A549 (cell line): ENCODE data around the gene SERINC4. TPM values are rescaled to one million over a fixed set of nuclear protein-coding genes. Genes with fewer than 3 reads are reported as not detected.
A peak's percentile ranks its signal among the peaks of the same experiment; 100 is the strongest.

Experiments
- ATAC-seq, 2 experiments: fragments of 200-7000 bp in 1 of 2; fragments of >200 bp in 1 of 2; cut with Nextera tagmentation in 1 of 2; cut with Tn5 transposase in 1 of 2; 3 replicates each; pipeline versions ENCODE4 v1.8.0 to v1.9.1; 2018 to 2020; ENCODE audit warnings: mild to moderate bottlenecking in 1 of 2, moderate library complexity in 1 of 2
- CTCF ChIA-PET: fragments of 300-600 bp; sonication (Branson Sonifier 250); formaldehyde crosslinking; extraction: SDS; loops from one replicate; lab custom pipeline; 2021; ENCODE audit warnings: antibody characterized with exemption, inconsistent platforms; lab: Yijun Ruan, JAX
- POLR2A ChIA-PET: fragments of 350-600 bp; formaldehyde crosslinking; extraction: SDS; loops from one replicate; lab custom pipeline; 2021; ENCODE audit warnings: antibody characterized with exemption, inconsistent platforms; lab: Yijun Ruan, JAX
- DNase-seq, 2 experiments: peaks; one replicate each; pipeline versions ENCODE4 v3.0.0 to v3.0.0-alpha.2; 2011 to 2016; ENCODE audit warnings: low read depth in 1 of 2, low spot score in 1 of 2
- FAIRE-seq: peaks from 2 replicates; lab custom pipeline; 2011; peaks lifted over from hg19 to GRCh38; lab: Jason Lieb, UNC
- H3K27ac ChIP-seq, 2 experiments: fragments of >200 bp; sonication (Bioruptor Twin); formaldehyde crosslinking; 3 replicates each; pipeline ENCODE4 v1.5.1; 2016 to 2017
- H3K4me1 ChIP-seq: fragments of >200 bp; sonication (Bioruptor Twin); formaldehyde crosslinking; 3 replicates; pipeline ENCODE4 v1.6.1; 2016
- H3K4me2 ChIP-seq: fragments of >200 bp; sonication (Bioruptor Twin); formaldehyde crosslinking; 3 replicates; pipeline ENCODE4 v1.6.1; 2016
- H3K4me3 ChIP-seq: fragments of >200 bp; sonication (Bioruptor Twin); formaldehyde crosslinking; 3 replicates; pipeline ENCODE4 v1.5.1; 2016
- H3K9me3 ChIP-seq: fragments of >200 bp; sonication (Bioruptor Twin); formaldehyde crosslinking; 3 replicates; pipeline ENCODE4 v1.6.1; 2016
- ATOH8 ChIP-seq: fragments of 250-450 bp; sonication (Bioruptor Pico); IDR thresholded peaks from 2 replicates; pipeline ENCODE4 v1.5.0; 2020; ENCODE audit warnings: low read depth, mild to moderate bottlenecking, moderate library complexity
- BHLHE40 ChIP-seq: IDR thresholded peaks from 2 replicates; pipeline ENCODE4 v1.6.1; 2012; ENCODE audit warnings: low read depth, low read length, inconsistent platforms
- CBX8 ChIP-seq: fragments of 200-600 bp; sonication (generic); IDR thresholded peaks from 2 replicates; pipeline ENCODE4 v1.6.1; 2016
- CHD2 ChIP-seq: fragments of 150-350 bp; IDR thresholded peaks from 2 replicates; pipeline ENCODE4 v1.6.1; 2014; ENCODE audit warnings: low read length; ENCODE audit not compliant: partially characterized antibody
- E2F6 ChIP-seq: IDR thresholded peaks from 2 replicates; pipeline ENCODE4 v1.6.1; 2012; ENCODE audit warnings: low read depth, borderline replicate concordance
- EHMT2 ChIP-seq: fragments of 200-600 bp; sonication (generic); IDR thresholded peaks from 2 replicates; pipeline ENCODE4 v1.6.1; 2016; ENCODE audit warnings: antibody characterized with exemption, low read depth, mild to moderate bottlenecking, moderate library complexity
- GATA3 ChIP-seq: IDR thresholded peaks from 2 replicates; pipeline ENCODE4 v1.6.1; 2012; ENCODE audit warnings: borderline replicate concordance
- HDAC2 ChIP-seq: fragments of 200-600 bp; sonication (generic); IDR thresholded peaks from 2 replicates; pipeline ENCODE4 v1.6.1; 2016
- JUN ChIP-seq, 2 experiments: fragments of >200 bp; sonication (Bioruptor Twin); formaldehyde crosslinking; IDR thresholded peaks; 2 replicates in 1 of 2; 3 replicates in 1 of 2; pipeline ENCODE4 v1.6.1; 2016 to 2017
- JUNB ChIP-seq: fragments of >200 bp; sonication (Bioruptor Twin); formaldehyde crosslinking; IDR thresholded peaks from 2 replicates; pipeline ENCODE4 v1.6.1; 2016
- KDM5A ChIP-seq: fragments of 200-600 bp; sonication (generic); IDR thresholded peaks from 2 replicates; pipeline ENCODE4 v1.6.1; 2016; ENCODE audit warnings: antibody characterized with exemption, mild to moderate bottlenecking
- MAZ ChIP-seq: fragments of 150-350 bp; IDR thresholded peaks from 2 replicates; pipeline ENCODE4 v1.6.1; 2014; ENCODE audit warnings: antibody characterized with exemption, low read depth, low read length, borderline replicate concordance
- POLR2A ChIP-seq: IDR thresholded peaks from 2 replicates; pipeline ENCODE4 v1.6.1; 2012; ENCODE audit warnings: mild to moderate bottlenecking, low read length
- RAD21 ChIP-seq, 2 experiments: fragments of >200 bp in 1 of 2; sonication (Bioruptor Twin) in 1 of 2; formaldehyde crosslinking in 1 of 2; IDR thresholded peaks in 1 of 2; conservative IDR thresholded peaks in 1 of 2; 2 replicates in 1 of 2; 3 replicates in 1 of 2; pipeline ENCODE4 v1.6.1; 2012 to 2018; ENCODE audit warnings: inconsistent platforms in 1 of 2
- SMC3 ChIP-seq: fragments of >200 bp; sonication (Bioruptor Twin); formaldehyde crosslinking; IDR thresholded peaks from 3 replicates; pipeline ENCODE4 v1.6.1; 2018; ENCODE audit warnings: inconsistent platforms
- ZSCAN20 ChIP-seq: fragments of 250-450 bp; sonication (Bioruptor Pico); IDR thresholded peaks from 2 replicates; pipeline ENCODE4 v1.8.0; 2022; ENCODE audit warnings: mild to moderate bottlenecking, moderate library complexity
- WGBS: methylation state at CpG from one replicate; pipeline ENCODE4 v1.1.6; 2017; ENCODE audit errors: missing lambda C conversion rate; 5-methylcytosine and 5-hydroxymethylcytosine counted together
- polyA plus RNA-seq, 4 experiments: library from polyadenylated mRNA; depleted of rRNA in 3 of 4; stranded (reverse); fragments of >200 nt; fragmentation: RNase III in 1 of 4; extraction: RNeasy Plus Mini Kit Qiagen cat#74134 plus additional on column Dnase treatment in 1 of 4; gene quantifications; 2 replicates in 3 of 4; 3 replicates in 1 of 4; pipeline ENCODE4 v1.2.3, GENCODE V29; 2011 to 2017
- TF ChIP-seq, protein P1 (sequence below): fragments of 450-650 bp; IDR thresholded peaks from 2 replicates; pipeline ENCODE4 v1.6.1; 2014; ENCODE audit warnings: antibody characterized with exemption
- TF ChIP-seq, protein P2 (sequence below): IDR thresholded peaks from 2 replicates; pipeline ENCODE4 v1.6.1; 2012
- TF ChIP-seq, protein P3 (sequence below): fragments of >200 bp; sonication (Bioruptor Twin); formaldehyde crosslinking; IDR thresholded peaks from 3 replicates; pipeline ENCODE4 v1.5.1; 2016

SERINC4 gene
- polyA plus RNA-seq, 2 of the 4 experiments (the other 2 are of a cell fraction), result 0.04 to 0.05 TPM

- no peak for ATAC-seq
- DNase-seq, result no peak
- Histone ChIP-seq H3K4me2 (no peak overlapping the region), H3K9me3 (no peaks in the 10 kb centered on the region), H3K4me3 (no peak overlapping the region), H3K27ac (no peak overlapping the region), H3K4me1 (0 out of 3 replicates have a peak, but pooled peaks cover 5% of the 10 kb centered on the region)
- ChIA-PET CTCF (interaction anchor here (1.0 to 2.3 kb wide), 4 partner anchors 12 to 22 kb away, joined by 3 to 11 read pairs (median 4); no protein-coding TSS in a partner anchor), POLR2A (no interaction called here)
- TF ChIP-seq EHMT2 (no peak), GATA3 (no peak), POLR2A (no peak), ZSCAN20 (no peak), MAZ (no peak), JUNB (no peak), BHLHE40 (no peak), ATOH8 (CRISPR knock-in tag) (no peak)
- TF ChIP-seq, protein P1, sequence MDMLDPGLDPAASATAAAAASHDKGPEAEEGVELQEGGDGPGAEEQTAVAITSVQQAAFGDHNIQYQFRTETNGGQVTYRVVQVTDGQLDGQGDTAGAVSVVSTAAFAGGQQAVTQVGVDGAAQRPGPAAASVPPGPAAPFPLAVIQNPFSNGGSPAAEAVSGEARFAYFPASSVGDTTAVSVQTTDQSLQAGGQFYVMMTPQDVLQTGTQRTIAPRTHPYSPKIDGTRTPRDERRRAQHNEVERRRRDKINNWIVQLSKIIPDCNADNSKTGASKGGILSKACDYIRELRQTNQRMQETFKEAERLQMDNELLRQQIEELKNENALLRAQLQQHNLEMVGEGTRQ, result no peak
- FAIRE-seq, result no peak
- WGBS, result 69% methylated on average over 2 of the region's 2 CpGs
These were observed 28.2 kb downstream of the SERINC4 start for GRCh38 chr15:43771816-43772215.

GRCh38 chr15:43769584-43770228 is 30.3 kb downstream of the SERINC4 start:
- Histone ChIP-seq H3K4me3 (no peak overlapping the region), H3K27ac (no peak overlapping the region), H3K4me1 (no peaks in the 10 kb centered on the region), H3K9me3 (no peaks in the 10 kb centered on the region), H3K4me2 (no peak overlapping the region)
- DNase-seq (peak; percentile 28 to 39), ATAC-seq (peak; percentile 67 to 79; a peak in 4 of 6 replicates), FAIRE-seq (no peak)
- peak in 1 of 2 experiments; percentile 26; a peak in 2 of 5 replicates for TF ChIP-seq RAD21 (conservative IDR thresholded peaks at IDR 0.05 in 1 of 2, IDR thresholded peaks at IDR 0.05 in 1 of 2)
- no peak for TF ChIP-seq JUN (IDR thresholded peaks at IDR 0.05)
- TF ChIP-seq, protein P2, sequence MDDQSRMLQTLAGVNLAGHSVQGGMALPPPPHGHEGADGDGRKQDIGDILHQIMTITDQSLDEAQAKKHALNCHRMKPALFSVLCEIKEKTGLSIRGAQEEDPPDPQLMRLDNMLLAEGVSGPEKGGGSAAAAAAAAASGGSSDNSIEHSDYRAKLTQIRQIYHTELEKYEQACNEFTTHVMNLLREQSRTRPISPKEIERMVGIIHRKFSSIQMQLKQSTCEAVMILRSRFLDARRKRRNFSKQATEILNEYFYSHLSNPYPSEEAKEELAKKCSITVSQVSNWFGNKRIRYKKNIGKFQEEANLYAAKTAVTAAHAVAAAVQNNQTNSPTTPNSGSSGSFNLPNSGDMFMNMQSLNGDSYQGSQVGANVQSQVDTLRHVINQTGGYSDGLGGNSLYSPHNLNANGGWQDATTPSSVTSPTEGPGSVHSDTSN, result no peak
- TF ChIP-seq KDM5A, result no peak
- TF ChIP-seq, protein P3, sequence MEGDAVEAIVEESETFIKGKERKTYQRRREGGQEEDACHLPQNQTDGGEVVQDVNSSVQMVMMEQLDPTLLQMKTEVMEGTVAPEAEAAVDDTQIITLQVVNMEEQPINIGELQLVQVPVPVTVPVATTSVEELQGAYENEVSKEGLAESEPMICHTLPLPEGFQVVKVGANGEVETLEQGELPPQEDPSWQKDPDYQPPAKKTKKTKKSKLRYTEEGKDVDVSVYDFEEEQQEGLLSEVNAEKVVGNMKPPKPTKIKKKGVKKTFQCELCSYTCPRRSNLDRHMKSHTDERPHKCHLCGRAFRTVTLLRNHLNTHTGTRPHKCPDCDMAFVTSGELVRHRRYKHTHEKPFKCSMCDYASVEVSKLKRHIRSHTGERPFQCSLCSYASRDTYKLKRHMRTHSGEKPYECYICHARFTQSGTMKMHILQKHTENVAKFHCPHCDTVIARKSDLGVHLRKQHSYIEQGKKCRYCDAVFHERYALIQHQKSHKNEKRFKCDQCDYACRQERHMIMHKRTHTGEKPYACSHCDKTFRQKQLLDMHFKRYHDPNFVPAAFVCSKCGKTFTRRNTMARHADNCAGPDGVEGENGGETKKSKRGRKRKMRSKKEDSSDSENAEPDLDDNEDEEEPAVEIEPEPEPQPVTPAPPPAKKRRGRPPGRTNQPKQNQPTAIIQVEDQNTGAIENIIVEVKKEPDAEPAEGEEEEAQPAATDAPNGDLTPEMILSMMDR, result peak; percentile 55
- peak; percentile 18; the same call in 1 of the 3 replicates for TF ChIP-seq SMC3
- no peak for TF ChIP-seq MAZ
- no peak for TF ChIP-seq CBX8
- TF ChIP-seq CHD2, result no peak
- ChIA-PET POLR2A (no interaction called here), CTCF (interaction anchor here (0.7 to 2.3 kb wide), 6 partner anchors 10 to 328 kb away, joined by 3 to 11 read pairs (median 5); no protein-coding TSS in a partner anchor)
- 60% methylated on average over 5 of the region's 5 CpGs for WGBS

- ChIA-PET POLR2A (no interaction called here), CTCF (no interaction called here)
- H3K4me2 ChIP-seq, result no peak overlapping the region
- H3K4me3 ChIP-seq, result no peak overlapping the region
- no peaks in the 10 kb centered on the region for H3K9me3 ChIP-seq
- TF ChIP-seq HDAC2, result no peak
- TF ChIP-seq E2F6, result no peak
- FAIRE-seq (no peak), ATAC-seq (no peak), DNase-seq (no peak)
- no peak overlapping the region for H3K27ac ChIP-seq
- no peaks in the 10 kb centered on the region for H3K4me1 ChIP-seq
- WGBS, result 94% methylated on average over 2 of the region's 2 CpGs
These were observed 36.1 kb downstream of the SERINC4 start for GRCh38 chr15:43763819-43764446.
